HG03064 (cell line): ENCODE data around the gene MDM2.
"Not testable (repeated sequence)": the region's sequence is repeated elsewhere in the genome, so short reads cannot be mapped to it uniquely, and the experiment has no call there.

Experiments used
- ATAC-seq: cut with Tn5 transposase; IDR thresholded peaks from one replicate; pipeline ENCODE4 v1.9.1; 2021; ENCODE audit warnings: low read depth; ENCODE audit not compliant: unreplicated experiment

The MDM2 gene

GRCh38 chr12:68804657-68805591 is 3.1 kb upstream of the MDM2 start:
- no peak for ATAC-seq

GRCh38 chr12:68805592-68806120 is 2.3 kb upstream of the MDM2 start:
- no peak for ATAC-seq

- ATAC-seq = no peak
Measured at GRCh38 chr12:68806488-68807237, 1.3 kb upstream of the MDM2 start.

- not testable (repeated sequence) for ATAC-seq
Measured at GRCh38 chr12:68807274-68807575, 752 bp upstream of the MDM2 start.

- ATAC-seq = peak; percentile 55
Measured at GRCh38 chr12:68808388-68809189, 612 bp downstream of the MDM2 start.

GRCh38 chr12:68809190-68810026 is 1.4 kb downstream of the MDM2 start:
- peak; percentile 0 for ATAC-seq

GRCh38 chr12:68810027-68810389 is 2.0 kb downstream of the MDM2 start:
- ATAC-seq = not testable (repeated sequence)

- ATAC-seq = not testable (repeated sequence)
Measured at GRCh38 chr12:68811573-68811972, 3.6 kb downstream of the MDM2 start.

GRCh38 chr12:68812553-68813241 is 4.7 kb downstream of the MDM2 start:
- ATAC-seq = no peak

- no peak for ATAC-seq
Measured at GRCh38 chr12:68813242-68813593, 5.2 kb downstream of the MDM2 start.

GRCh38 chr12:68814490-68815231 is 6.7 kb downstream of the MDM2 start:
- no peak for ATAC-seq

- ATAC-seq = no peak
Measured at GRCh38 chr12:68815232-68815927, 7.4 kb downstream of the MDM2 start.

- ATAC-seq = no peak
Measured at GRCh38 chr12:68815928-68816800, 8.2 kb downstream of the MDM2 start.

- ATAC-seq = not testable (repeated sequence)
Measured at GRCh38 chr12:68819481-68819880, 11.5 kb downstream of the MDM2 start.

GRCh38 chr12:68821357-68822188 is 13.6 kb downstream of the MDM2 start:
- no peak for ATAC-seq

- ATAC-seq = no peak
Measured at GRCh38 chr12:68823696-68824095, 15.7 kb downstream of the MDM2 start.
